ENCODE measurements around the gene ARHGAP15. TPM values are rescaled to one million over a fixed set of nuclear protein-coding genes. Genes with fewer than 3 reads are reported as not detected.
A peak's percentile ranks its signal among the peaks of the same experiment; 100 is the strongest.

Gene ARHGAP15
- total RNA-seq, 3 donors from 2014 or later (not counting 1 experiment from before 2014, with no cell fraction given), result 148 to 168 (median 165) TPM

DNA sequence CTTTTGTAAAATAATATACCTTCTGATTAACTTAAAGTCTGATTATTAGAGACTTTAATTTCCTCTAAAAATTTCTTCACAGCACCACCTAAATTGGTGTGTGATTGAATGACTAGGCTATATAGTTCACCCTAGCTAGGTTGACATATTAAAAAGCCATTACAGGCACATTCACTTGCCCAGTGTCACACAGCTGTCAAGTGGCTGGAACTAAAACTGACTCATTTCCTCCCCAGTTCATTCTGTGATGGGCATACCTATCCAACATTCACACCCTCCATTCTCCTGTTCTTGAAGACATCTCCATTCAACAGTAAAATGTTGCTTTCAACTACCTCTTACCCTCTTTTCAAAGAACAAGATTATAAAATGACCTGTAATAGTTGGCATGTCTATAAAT is 334.5 kb downstream of the ARHGAP15 start:
- Mint-ChIP-seq H3K4me1 (peaks cover 27% of the 10 kb centered on the region in 2 donors), H3K36me3 (no peaks in the 10 kb centered on the region), H3K9me3 (no peaks in the 10 kb centered on the region), H3K27ac (no peak overlapping the region), H3K27me3 (ENCODE audit: low read depth in 2 of 2) (no peaks in the 10 kb centered on the region), H3K4me3 (no peak overlapping the region)
- TF ChIP-seq, protein P1, sequence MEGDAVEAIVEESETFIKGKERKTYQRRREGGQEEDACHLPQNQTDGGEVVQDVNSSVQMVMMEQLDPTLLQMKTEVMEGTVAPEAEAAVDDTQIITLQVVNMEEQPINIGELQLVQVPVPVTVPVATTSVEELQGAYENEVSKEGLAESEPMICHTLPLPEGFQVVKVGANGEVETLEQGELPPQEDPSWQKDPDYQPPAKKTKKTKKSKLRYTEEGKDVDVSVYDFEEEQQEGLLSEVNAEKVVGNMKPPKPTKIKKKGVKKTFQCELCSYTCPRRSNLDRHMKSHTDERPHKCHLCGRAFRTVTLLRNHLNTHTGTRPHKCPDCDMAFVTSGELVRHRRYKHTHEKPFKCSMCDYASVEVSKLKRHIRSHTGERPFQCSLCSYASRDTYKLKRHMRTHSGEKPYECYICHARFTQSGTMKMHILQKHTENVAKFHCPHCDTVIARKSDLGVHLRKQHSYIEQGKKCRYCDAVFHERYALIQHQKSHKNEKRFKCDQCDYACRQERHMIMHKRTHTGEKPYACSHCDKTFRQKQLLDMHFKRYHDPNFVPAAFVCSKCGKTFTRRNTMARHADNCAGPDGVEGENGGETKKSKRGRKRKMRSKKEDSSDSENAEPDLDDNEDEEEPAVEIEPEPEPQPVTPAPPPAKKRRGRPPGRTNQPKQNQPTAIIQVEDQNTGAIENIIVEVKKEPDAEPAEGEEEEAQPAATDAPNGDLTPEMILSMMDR (IDR thresholded peaks at IDR 0.05), result no peak
- Histone ChIP-seq H3K4me3 (ENCODE audit: low read length) (no peak overlapping the region), H3K36me3 (ENCODE audit: control insufficient read depth, insufficient read depth, low read length) (no peaks in the 10 kb centered on the region), H3K27me3 (ENCODE audit: control insufficient read depth, insufficient read depth, low read length) (no peaks in the 10 kb centered on the region), H3K27ac (ENCODE audit: low read length) (no peak overlapping the region), H3K9me3 (ENCODE audit: control insufficient read depth, insufficient read depth, low read length) (no peaks in the 10 kb centered on the region), H3K4me1 (ENCODE audit: control insufficient read depth, insufficient read depth, low read length) (no peaks in the 10 kb centered on the region)
- intact Hi-C loops (cut with micrococcal nuclease), result no loop called here
- DNase-seq, result no peak
- peak; percentile 43 to 63 (median 60) for ATAC-seq

DNA sequence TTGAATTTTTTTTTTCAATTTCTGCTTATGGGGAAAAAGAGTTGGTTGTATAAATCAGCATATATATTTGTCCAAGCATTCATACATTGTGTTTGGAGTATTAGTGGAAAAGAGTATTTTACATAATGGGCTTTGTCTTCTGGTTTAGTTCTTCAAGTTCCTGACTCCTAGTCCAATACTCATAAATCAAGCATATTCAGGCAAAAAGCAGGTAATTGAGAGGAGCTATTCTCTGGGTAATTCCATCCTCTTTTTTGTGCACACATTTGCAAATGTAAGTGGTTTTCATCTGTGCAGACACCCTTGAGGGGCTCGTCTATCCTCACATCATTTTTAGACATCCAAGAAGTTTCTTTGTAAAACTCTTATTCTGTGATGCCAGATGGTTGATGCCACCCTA is 337.2 kb downstream of the ARHGAP15 start:
- Mint-ChIP-seq H3K36me3 (no peaks in the 10 kb centered on the region), H3K27me3 (ENCODE audit: low read depth in 2 of 2) (no peaks in the 10 kb centered on the region), H3K9me3 (no peaks in the 10 kb centered on the region), H3K4me1 (peaks cover 36 to 41% of the 10 kb centered on the region in 2 donors), H3K27ac (peak overlapping the region in 1 of 2 donors; percentile 50), H3K4me3 (no peak overlapping the region)
- TF ChIP-seq, protein P1 (IDR thresholded peaks at IDR 0.05), result no peak
- Histone ChIP-seq H3K4me3 (ENCODE audit: low read length) (no peak overlapping the region), H3K9me3 (ENCODE audit: control insufficient read depth, insufficient read depth, low read length) (no peaks in the 10 kb centered on the region), H3K27me3 (ENCODE audit: control insufficient read depth, insufficient read depth, low read length) (no peaks in the 10 kb centered on the region), H3K4me1 (ENCODE audit: control insufficient read depth, insufficient read depth, low read length) (no peaks in the 10 kb centered on the region), H3K27ac (ENCODE audit: low read length) (no peak overlapping the region), H3K36me3 (ENCODE audit: control insufficient read depth, insufficient read depth, low read length) (no peaks in the 10 kb centered on the region)
- WGBS (ENCODE audit: insufficient coverage), result 100% methylated on average over 1 of the region's 1 CpG
- ATAC-seq, result no peak
- DNase-seq, result no peak
- intact Hi-C loops (cut with micrococcal nuclease), result no loop called here

GRCh38 chr2:143467011-143467410 is 337.8 kb downstream of the ARHGAP15 start:
- DNase-seq, result no peak
- no CpG with 5 or more reads among the region's 3 CpGs for WGBS (ENCODE audit: insufficient coverage)
- TF ChIP-seq, protein P1 (IDR thresholded peaks at IDR 0.05), result no peak
- no peaks in the 10 kb centered on the region for H3K9me3 Mint-ChIP-seq
- peak overlapping the region in 1 of 2 donors; percentile 50 for H3K27ac Mint-ChIP-seq
- peaks cover 38 to 41% of the 10 kb centered on the region in 2 donors for H3K4me1 Mint-ChIP-seq
- Histone ChIP-seq H3K9me3 (ENCODE audit: control insufficient read depth, insufficient read depth, low read length) (no peaks in the 10 kb centered on the region), H3K36me3 (ENCODE audit: control insufficient read depth, insufficient read depth, low read length) (no peaks in the 10 kb centered on the region), H3K4me1 (ENCODE audit: control insufficient read depth, insufficient read depth, low read length) (no peaks in the 10 kb centered on the region), H3K27ac (ENCODE audit: low read length) (no peak overlapping the region), H3K4me3 (ENCODE audit: low read length) (no peak overlapping the region), H3K27me3 (ENCODE audit: control insufficient read depth, insufficient read depth, low read length) (no peaks in the 10 kb centered on the region)
- ATAC-seq, result no peak
- no peaks in the 10 kb centered on the region for H3K36me3 Mint-ChIP-seq
- H3K4me3 Mint-ChIP-seq, result no peak overlapping the region
- intact Hi-C loops (cut with micrococcal nuclease), result no loop called here
- H3K27me3 Mint-ChIP-seq (ENCODE audit: low read depth in 2 of 2), result no peaks in the 10 kb centered on the region

DNA sequence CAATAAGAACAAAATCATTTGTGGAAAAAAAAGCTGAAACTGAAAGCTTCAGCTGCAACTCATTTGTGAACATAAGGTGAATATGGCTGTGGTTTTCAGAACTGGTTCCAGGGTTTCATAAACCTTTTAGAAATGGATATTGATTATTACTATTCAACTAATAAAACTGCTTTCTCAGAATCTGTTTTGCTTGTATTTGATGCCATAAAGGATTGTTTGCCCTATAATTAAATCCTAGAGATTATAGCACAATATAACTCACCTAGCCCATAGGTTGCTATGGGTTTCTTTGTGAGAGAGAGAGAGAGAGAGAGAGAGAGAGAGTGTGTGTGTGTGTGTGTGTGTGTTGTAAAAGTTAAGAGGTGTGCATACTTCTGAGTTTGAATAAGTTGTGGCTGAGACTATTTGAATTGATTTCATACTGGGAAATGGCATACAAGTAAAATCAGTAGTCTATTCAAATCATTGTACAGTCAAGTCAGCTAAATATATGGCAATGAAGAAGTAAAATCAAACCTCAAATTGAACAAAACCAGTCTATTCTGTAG is 339.2 kb downstream of the ARHGAP15 start:
- peaks cover 28 to 32% of the 10 kb centered on the region in 2 donors for H3K4me1 Mint-ChIP-seq
- H3K27me3 Mint-ChIP-seq (ENCODE audit: low read depth in 2 of 2), result no peaks in the 10 kb centered on the region
- no peaks in the 10 kb centered on the region for H3K4me1 ChIP-seq (ENCODE audit: control insufficient read depth, insufficient read depth, low read length)
- intact Hi-C loops (cut with micrococcal nuclease), result no loop called here
- peak overlapping the region in 1 of 2 donors; percentile 46 for H3K27ac Mint-ChIP-seq
- no peak overlapping the region for H3K27ac ChIP-seq (ENCODE audit: low read length)
- no peaks in the 10 kb centered on the region for H3K27me3 ChIP-seq (ENCODE audit: control insufficient read depth, insufficient read depth, low read length)
- H3K4me3 Mint-ChIP-seq, result no peak overlapping the region
- H3K36me3 Mint-ChIP-seq, result no peaks in the 10 kb centered on the region
- no peak for ATAC-seq
- no peak for DNase-seq
- no peaks in the 10 kb centered on the region for H3K9me3 ChIP-seq (ENCODE audit: control insufficient read depth, insufficient read depth, low read length)
- H3K9me3 Mint-ChIP-seq, result no peaks in the 10 kb centered on the region
- H3K4me3 ChIP-seq (ENCODE audit: low read length), result no peak overlapping the region
- no peaks in the 10 kb centered on the region for H3K36me3 ChIP-seq (ENCODE audit: control insufficient read depth, insufficient read depth, low read length)
- TF ChIP-seq, protein P1 (IDR thresholded peaks at IDR 0.05), result no peak

All from natural killer cell (primary cell).